ENCODE results near the gene TPT1.

GRCh38 chr13:45305079-45305478 lies 35.9 kb downstream of the TPT1 start:
- TF ChIP-seq ZNF274 (IDR thresholded peaks at IDR 0.05; ENCODE audit: low read length), result no peak
- TF ChIP-seq ZNF274 (tag by site-specific recombination; IDR thresholded peaks at IDR 0.05; ENCODE audit: borderline replicate concordance), result no peak
- no peak for TF ChIP-seq CTCF (tag by site-specific recombination; IDR thresholded peaks at IDR 0.05)
- TF ChIP-seq ZNF114 (tag by site-specific recombination; IDR thresholded peaks at IDR 0.05), result no peak
- no peak for TF ChIP-seq TCF7L2 (IDR thresholded peaks at IDR 0.05; ENCODE audit: borderline replicate concordance, low read depth, low read length)
- no peak for TF ChIP-seq ZNF398 (tag by site-specific recombination; IDR thresholded peaks at IDR 0.05)
- TF ChIP-seq ZBTB1 (tag by site-specific recombination; IDR thresholded peaks at IDR 0.05), result no peak
- no peak for TF ChIP-seq ZNF19 (tag by site-specific recombination; IDR thresholded peaks at IDR 0.05; ENCODE audit: low read depth)
- no peak for TF ChIP-seq ZNF112 (tag by site-specific recombination; IDR thresholded peaks at IDR 0.05)
